ENCODE measurements around the gene MBP. TPM values are rescaled to one million over a fixed set of nuclear protein-coding genes. Genes with fewer than 3 reads are reported as not detected.

Gene MBP
- total RNA-seq, 1 donor from 2014 or later, result 2.0 TPM

- no peak for DNase-seq (ENCODE audit: low read depth, low spot score)
- no peak overlapping the region for H3K4me3 Mint-ChIP-seq
- H3K27me3 Mint-ChIP-seq (ENCODE audit: low read depth), result no peaks in the 10 kb centered on the region
- no peak overlapping the region for H3K27ac Mint-ChIP-seq (ENCODE audit: unreplicated experiment)
- H3K4me1 Mint-ChIP-seq, result peaks cover 7% of the 10 kb centered on the region
- H3K9me3 Mint-ChIP-seq, result no peaks in the 10 kb centered on the region
- TF ChIP-seq CTCF (conservative IDR thresholded peaks at IDR 0.05), result no peak
- H3K36me3 Mint-ChIP-seq (ENCODE audit: low read depth), result no peaks in the 10 kb centered on the region
Observed at GRCh38 chr18:77074431-77074830, 58.2 kb downstream of the MBP start.

DNA sequence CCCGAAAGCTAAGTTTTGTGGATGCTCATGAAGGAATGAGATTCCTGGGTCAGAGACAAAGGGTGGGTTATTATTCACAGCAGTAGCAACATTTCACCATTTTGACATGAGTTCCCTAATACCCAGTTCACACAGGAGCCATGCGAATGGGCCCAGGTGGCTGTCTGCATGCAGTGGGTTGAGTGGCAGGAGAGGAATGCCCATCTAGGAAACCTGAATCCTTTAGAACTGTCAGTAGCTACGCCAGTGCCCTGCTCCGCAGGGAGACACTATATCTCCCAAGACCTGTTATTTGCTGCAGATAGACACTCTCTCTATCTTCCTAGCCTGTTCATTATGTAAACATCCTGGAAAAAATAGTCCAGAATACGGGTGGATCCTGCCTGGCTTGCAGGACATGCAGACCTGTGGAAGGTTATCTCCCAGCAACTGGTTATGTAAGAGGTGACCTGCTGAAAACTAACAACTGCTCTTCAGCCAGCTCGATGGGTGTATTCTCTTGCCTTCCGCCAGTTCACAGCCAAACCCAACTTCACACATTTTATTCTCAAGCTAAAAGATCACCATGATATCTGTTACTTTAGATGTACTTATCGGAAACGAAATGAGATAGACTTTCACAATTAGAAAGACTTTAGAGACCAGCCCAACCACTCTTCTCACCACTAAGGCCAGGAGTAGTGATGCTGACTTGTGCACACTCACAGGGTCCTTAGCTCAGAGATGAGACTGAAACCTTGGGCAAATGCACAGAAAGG, 59.1 kb downstream of the MBP start:
- Mint-ChIP-seq H3K36me3 (ENCODE audit: low read depth) (no peaks in the 10 kb centered on the region), H3K4me3 (no peak overlapping the region), H3K9me3 (no peaks in the 10 kb centered on the region), H3K27ac (ENCODE audit: unreplicated experiment) (no peak overlapping the region), H3K27me3 (ENCODE audit: low read depth) (no peaks in the 10 kb centered on the region), H3K4me1 (peaks cover 16% of the 10 kb centered on the region)
- DNase-seq (ENCODE audit: low read depth, low spot score), result no peak
- no peak for TF ChIP-seq CTCF (conservative IDR thresholded peaks at IDR 0.05)

DNA sequence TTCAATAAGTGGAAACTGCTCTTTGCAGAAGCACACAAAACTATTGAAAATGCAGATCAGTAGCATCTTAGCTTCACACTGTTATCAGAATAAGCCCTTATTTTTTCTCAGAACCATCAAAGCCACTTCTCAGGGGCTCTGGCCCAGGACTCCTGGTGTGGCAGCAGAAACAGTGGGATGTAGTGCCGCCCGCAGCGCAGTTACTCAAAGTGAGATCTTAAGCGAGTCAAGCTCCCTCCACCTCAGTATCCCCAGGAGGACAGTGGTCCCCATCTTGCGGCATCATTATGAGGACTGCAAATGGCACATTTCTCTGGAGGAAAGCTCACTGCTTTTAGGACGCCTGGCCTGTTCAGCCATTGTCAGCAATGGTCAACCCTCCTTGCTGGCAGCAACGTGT, 60.0 kb downstream of the MBP start:
- no peak overlapping the region for H3K27ac Mint-ChIP-seq (ENCODE audit: unreplicated experiment)
- no peaks in the 10 kb centered on the region for H3K27me3 Mint-ChIP-seq (ENCODE audit: low read depth)

DNA sequence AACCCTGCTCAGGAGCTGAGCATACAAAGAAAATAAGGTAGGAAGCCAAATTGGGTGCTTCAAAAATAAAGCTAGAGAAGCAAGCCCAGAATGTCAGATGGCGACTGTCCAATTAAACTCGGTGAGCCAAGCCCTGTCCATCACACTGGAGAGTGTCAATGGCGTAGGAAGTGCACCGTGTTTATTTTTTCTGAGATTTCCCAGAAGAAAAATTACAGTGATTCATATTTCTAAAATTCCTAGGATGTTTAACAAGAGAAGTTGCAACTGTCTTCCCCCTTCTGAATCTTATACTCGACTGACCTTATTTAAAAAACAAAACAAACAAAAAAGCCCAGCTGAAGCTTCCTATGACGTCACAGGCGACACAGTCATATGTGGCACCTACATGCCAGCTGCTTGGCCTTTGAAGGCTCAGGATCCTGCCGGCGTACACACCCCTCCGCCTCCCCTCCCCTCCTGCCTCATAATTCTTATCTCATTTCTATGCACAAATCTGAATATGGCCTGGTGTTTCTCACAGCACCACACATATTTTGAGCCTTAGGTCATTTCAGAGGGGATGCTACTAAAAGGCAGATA, 60.8 kb downstream of the MBP start:
- H3K27me3 Mint-ChIP-seq (ENCODE audit: low read depth), result no peaks in the 10 kb centered on the region
- no peaks in the 10 kb centered on the region for H3K36me3 Mint-ChIP-seq (ENCODE audit: low read depth)
- H3K4me1 Mint-ChIP-seq, result peaks cover 32% of the 10 kb centered on the region
- H3K9me3 Mint-ChIP-seq, result no peaks in the 10 kb centered on the region
- no peak overlapping the region for H3K4me3 Mint-ChIP-seq
- H3K27ac Mint-ChIP-seq (ENCODE audit: unreplicated experiment), result no peak overlapping the region
- DNase-seq (ENCODE audit: low read depth, low spot score), result no peak
- TF ChIP-seq CTCF (conservative IDR thresholded peaks at IDR 0.05), result no peak

More for the DNA sequence above, 60.0 kb downstream of the MBP start:
- DNase-seq (ENCODE audit: low read depth, low spot score), result no peak
- Mint-ChIP-seq H3K4me1 (peaks cover 26% of the 10 kb centered on the region), H3K9me3 (no peaks in the 10 kb centered on the region), H3K36me3 (ENCODE audit: low read depth) (no peaks in the 10 kb centered on the region), H3K4me3 (no peak overlapping the region)
- TF ChIP-seq CTCF (conservative IDR thresholded peaks at IDR 0.05), result no peak

GRCh38 chr18:77071061-77071460, 61.5 kb downstream of the MBP start:
- Mint-ChIP-seq H3K9me3 (no peaks in the 10 kb centered on the region), H3K4me1 (peaks cover 35% of the 10 kb centered on the region), H3K27ac (ENCODE audit: unreplicated experiment) (no peak overlapping the region), H3K4me3 (no peak overlapping the region), H3K27me3 (ENCODE audit: low read depth) (no peaks in the 10 kb centered on the region), H3K36me3 (ENCODE audit: low read depth) (no peaks in the 10 kb centered on the region)
- DNase-seq (ENCODE audit: low read depth, low spot score), result no peak
- TF ChIP-seq CTCF (conservative IDR thresholded peaks at IDR 0.05), result no peak
